NCI-H1417 treated with DMSO at 0.1 percent for 48 hours (cell line): ENCODE data around the gene PIK3CG.
"Not testable (repeated sequence)": the region's sequence is repeated elsewhere in the genome, so short reads cannot be mapped to it uniquely, and the experiment has no call there.

Source experiments
- DNase-seq: peaks from one replicate; lab custom pipeline; 2025; lab: John Stamatoyannopoulos, UW

Gene PIK3CG

GRCh38 chr7:106938803-106939202 is 73.7 kb downstream of the PIK3CG start:
- DNase-seq = no peak

- no peak for DNase-seq
Measured at GRCh38 chr7:106944035-106944665, 79.1 kb downstream of the PIK3CG start.

DNA sequence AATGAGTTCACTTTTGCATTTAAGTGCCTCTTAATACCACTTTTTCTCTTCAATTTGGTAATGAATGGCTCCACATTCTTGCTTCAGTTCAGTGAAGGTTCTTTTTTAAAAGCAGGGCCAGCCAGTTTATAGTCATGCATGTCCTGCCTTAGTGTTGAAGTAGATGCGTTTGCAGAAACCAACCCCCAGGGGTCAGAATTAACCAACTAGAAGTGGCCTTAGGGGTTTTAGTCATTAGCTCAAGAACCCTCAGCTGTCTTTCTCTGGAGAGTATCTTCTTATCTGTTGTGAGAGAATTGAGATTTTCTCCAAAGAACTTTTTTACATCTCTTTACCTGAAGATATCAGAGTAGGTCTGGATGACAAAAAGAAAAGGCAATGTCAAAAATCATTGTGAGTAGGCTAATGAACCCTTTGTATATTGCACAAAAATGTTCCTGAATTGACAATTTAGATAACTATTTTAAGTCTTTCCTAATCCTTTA is 82.2 kb downstream of the PIK3CG start:
- DNase-seq = peak; percentile 58

GRCh38 chr7:106952001-106952657 is 87.0 kb downstream of the PIK3CG start:
- no peak for DNase-seq

DNA sequence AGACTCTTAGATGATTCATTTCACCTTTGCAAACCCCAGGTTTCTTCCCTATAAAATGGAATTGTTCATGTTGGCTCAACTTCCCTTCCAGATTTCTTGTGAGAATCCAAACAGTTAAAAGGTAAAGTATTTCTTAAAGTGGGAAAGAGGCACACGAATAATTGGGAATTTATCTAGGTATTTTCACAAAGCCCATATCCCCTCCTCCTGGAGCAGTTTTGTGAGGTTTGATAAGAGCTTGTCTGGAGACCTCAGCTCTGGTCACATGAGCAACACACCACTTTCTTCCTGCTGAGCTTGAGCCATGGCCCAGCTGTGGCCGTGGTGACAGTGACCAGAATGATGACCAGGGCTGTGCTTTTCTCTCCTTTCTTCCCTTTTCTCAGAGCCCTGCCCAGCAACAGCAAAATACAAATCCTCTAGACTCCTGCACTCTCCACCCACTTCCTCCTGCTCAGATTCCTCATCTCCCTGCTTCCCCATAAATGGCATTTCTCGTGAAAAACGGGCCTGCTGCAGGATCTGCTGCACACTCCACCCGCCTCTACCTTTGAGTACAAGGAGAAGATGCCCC is 87.7 kb downstream of the PIK3CG start:
- no peak for DNase-seq

GRCh38 chr7:106954840-106955239 is 89.8 kb downstream of the PIK3CG start:
- no peak for DNase-seq

GRCh38 chr7:106955857-106956256 is 90.8 kb downstream of the PIK3CG start:
- not testable (repeated sequence) for DNase-seq
